A673 (cell line): ENCODE data around the gene E2F1.

ENCODE experiments used
- EZH2 ChIP-seq: fragments of 200-600 bp; sonication (generic); IDR thresholded peaks from 2 replicates; pipeline ENCODE4 v1.6.1; 2017; ENCODE audit warnings: borderline replicate concordance, low read depth, mild to moderate bottlenecking, mixed read lengths, antibody characterized with exemption, low read length; ENCODE audit not compliant: poor library complexity, severe bottlenecking
- TF ChIP-seq, protein P1 (sequence below): fragments of 300-800, 200-600 bp; sonication (generic); conservative IDR thresholded peaks from 2 replicates; pipeline ENCODE4 v1.5.1; 2017; ENCODE audit warnings: low read depth, mild to moderate bottlenecking, antibody characterized with exemption, low read length, moderate library complexity, mixed read lengths

DNA sequence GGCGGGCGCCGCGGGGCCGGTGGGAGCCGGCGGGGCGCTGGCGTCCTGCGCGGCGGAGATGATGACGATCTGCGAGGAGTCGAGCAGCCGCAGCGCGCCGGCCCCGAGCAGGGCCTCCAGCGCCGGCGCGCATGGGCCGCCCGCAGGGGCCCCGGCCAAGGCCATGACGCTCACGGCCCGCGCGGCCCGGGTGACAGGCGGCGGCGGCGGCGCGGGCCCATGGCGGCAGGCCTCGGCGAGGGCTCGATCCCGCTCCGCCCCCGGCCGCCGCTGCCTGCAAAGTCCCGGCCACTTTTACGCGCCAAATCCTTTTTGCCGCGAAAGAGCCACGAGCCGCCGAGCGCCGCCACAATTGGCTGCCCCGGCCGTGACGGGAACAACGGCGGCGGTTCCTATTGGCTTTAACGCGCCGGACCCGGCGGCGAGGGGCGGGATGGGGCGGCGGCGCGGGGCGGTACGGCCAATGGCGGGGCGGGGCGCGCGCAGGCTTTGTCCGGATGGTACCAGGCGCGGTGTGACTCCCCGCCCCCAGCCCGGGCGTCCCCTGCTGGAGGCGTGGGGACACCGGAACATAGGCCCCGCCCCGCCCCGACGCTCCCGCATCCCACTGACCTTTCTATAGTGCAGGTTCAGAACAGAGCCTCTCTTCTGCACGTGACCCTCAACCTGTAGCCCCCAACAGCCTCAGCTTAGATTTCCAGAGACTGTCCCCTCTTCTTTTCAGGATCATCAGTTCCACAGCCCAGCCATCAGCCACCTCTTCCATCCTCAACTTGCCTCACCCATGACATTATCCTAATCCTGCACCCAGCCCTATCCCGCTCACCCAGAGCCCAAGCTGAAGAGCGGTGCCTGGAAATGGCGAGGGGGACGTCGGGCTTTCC is at the start of gene E2F1:
- TF ChIP-seq, protein P1, sequence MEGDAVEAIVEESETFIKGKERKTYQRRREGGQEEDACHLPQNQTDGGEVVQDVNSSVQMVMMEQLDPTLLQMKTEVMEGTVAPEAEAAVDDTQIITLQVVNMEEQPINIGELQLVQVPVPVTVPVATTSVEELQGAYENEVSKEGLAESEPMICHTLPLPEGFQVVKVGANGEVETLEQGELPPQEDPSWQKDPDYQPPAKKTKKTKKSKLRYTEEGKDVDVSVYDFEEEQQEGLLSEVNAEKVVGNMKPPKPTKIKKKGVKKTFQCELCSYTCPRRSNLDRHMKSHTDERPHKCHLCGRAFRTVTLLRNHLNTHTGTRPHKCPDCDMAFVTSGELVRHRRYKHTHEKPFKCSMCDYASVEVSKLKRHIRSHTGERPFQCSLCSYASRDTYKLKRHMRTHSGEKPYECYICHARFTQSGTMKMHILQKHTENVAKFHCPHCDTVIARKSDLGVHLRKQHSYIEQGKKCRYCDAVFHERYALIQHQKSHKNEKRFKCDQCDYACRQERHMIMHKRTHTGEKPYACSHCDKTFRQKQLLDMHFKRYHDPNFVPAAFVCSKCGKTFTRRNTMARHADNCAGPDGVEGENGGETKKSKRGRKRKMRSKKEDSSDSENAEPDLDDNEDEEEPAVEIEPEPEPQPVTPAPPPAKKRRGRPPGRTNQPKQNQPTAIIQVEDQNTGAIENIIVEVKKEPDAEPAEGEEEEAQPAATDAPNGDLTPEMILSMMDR: peak; percentile 31; the same call in 1 of the 2 replicates
- no peak for TF ChIP-seq EZH2
